Endothelial cell of hepatic sinusoid (primary cell): ENCODE measurements around the gene ACD.

Experiments
- in situ Hi-C: cut with HindIII; loops from 2 replicates; pipeline ENCODE4 v1.10.0; 2017; ENCODE audit warnings: low sequenced_read_pairs

Gene ACD

DNA sequence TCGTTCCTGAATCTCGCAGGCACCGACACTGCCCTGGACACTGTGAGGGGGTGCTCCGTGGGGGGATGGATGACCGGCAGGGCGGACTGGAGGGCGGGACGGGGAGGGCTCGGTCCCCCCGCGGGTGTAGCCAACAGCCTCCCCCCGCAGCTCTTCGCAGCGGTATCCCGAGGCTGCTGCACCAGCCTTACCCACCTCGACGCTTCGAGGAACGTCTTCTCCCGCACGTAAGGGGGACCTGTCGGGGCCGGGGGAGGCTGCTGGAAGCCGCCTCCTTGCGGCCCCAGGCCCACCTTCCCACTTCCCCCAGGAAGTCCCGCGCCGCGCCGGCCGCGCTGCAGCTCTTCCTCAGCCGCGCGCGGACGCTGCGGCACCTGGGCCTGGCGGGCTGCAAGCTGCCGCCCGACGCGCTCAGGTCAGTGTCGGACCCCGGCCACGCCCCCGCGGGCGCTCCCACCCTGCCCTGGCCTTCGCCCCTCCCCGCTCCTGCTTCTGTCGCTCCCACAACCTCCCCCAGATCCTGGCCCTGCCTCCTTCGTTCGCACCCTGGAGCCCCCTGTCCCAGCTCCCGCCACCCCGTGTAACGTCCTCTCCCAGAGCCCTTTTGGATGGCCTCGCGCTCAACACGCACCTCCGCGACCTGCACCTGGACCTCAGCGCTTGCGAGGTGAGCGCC is 11.8 kb downstream of the ACD start:
- in situ Hi-C loops, result no loop called here

GRCh38 chr16:67647681-67648080 is 12.4 kb downstream of the ACD start:
- in situ Hi-C loops, result no loop called here

- in situ Hi-C loops, result no loop called here
Observed at GRCh38 chr16:67647111-67647651, 12.9 kb downstream of the ACD start.

GRCh38 chr16:67645397-67646121 is 14.5 kb downstream of the ACD start:
- in situ Hi-C loops, result no loop called here

GRCh38 chr16:67644038-67644437 is 16.0 kb downstream of the ACD start:
- in situ Hi-C loops, result loop anchor here (5.0 kb wide), 1 partner anchor 57 kb away; no protein-coding TSS in a partner anchor

- in situ Hi-C loops, result loop anchor here (5.0 kb wide), 1 partner anchor 55 kb away; no protein-coding TSS in a partner anchor
Observed at GRCh38 chr16:67641779-67642708, 18.0 kb downstream of the ACD start.

DNA sequence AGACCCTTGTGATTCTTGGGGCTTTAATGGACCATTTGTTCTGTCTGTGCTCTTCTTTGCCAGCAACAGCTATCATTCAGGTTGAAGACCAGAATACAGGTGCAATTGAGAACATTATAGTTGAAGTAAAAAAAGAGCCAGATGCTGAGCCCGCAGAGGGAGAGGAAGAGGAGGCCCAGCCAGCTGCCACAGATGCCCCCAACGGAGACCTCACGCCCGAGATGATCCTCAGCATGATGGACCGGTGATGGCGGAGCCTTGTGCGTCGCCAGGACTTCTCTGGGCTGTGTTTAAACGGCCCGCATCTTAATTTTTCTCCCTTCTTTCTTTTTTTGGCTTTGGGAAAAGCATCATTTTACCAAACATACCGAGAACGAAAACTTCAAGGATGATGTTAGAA is 22.4 kb downstream of the ACD start:
- in situ Hi-C loops, result no loop called here

DNA sequence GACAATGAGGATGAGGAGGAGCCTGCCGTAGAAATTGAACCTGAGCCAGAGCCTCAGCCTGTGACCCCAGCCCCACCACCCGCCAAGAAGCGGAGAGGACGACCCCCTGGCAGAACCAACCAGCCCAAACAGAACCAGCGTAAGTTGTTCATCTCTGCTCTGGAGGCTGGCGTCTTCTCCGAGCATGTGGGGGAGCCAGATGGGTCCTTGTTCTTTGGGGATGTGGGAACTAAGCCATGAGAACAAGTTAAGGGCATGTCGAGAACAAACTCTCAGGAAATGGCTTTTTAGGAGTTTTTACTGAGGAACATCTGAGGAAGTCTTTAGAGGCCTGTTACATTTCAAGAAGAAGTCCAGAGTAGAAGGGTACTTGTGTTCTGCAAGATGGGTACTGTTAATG is 23.3 kb downstream of the ACD start:
- in situ Hi-C loops, result no loop called here

GRCh38 chr16:67632415-67633172 is 27.5 kb downstream of the ACD start:
- in situ Hi-C loops, result no loop called here

GRCh38 chr16:67628216-67628615 is 31.8 kb downstream of the ACD start:
- in situ Hi-C loops, result no loop called here

- in situ Hi-C loops, result no loop called here
Observed at GRCh38 chr16:67613808-67614207, 46.3 kb downstream of the ACD start.

GRCh38 chr16:67608364-67608763 is 51.7 kb downstream of the ACD start:
- in situ Hi-C loops, result loop anchor here (5.0 kb wide), 1 partner anchor 74 kb away; no protein-coding TSS in a partner anchor
